GM18907 (cell line): Measurements from ENCODE around the gene DPP9.
"Not testable (repeated sequence)": the region's sequence is repeated elsewhere in the genome, so short reads cannot be mapped to it uniquely, and the experiment has no call there.

Experiments
- ATAC-seq: cut with Tn5 transposase; IDR thresholded peaks from one replicate; pipeline ENCODE4 v1.9.1; 2021; ENCODE audit warnings: mild to moderate bottlenecking, moderate library complexity; ENCODE audit not compliant: unreplicated experiment

The DPP9 gene

GRCh38 chr19:4691373-4691772, 32.3 kb downstream of the DPP9 start:
- no peak for ATAC-seq

- no peak for ATAC-seq
Measured at GRCh38 chr19:4690361-4690760, 33.3 kb downstream of the DPP9 start.

GRCh38 chr19:4689403-4689802, 34.2 kb downstream of the DPP9 start:
- no peak for ATAC-seq

DNA sequence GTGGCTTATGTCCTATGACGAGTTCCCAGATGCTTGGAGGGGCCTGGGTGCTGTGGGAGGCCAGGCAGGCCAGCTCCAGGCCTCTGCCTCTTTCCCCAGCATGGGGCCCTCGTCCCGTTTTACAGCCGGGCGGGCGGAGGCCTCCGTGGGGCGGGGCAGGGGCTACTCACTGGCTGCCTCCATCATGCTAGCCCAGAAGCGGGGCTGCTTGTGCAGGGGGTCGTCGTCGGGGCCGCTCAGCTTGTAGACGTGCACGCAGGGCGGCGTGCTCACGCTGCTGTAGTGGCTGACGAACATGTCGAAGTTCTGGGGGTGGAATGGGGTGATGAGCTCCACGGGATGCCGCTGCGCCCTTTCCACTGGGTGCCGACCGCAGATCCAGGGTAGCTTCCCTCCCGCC, 35.1 kb downstream of the DPP9 start:
- no peak for ATAC-seq

GRCh38 chr19:4687396-4687795, 36.2 kb downstream of the DPP9 start:
- ATAC-seq = no peak

GRCh38 chr19:4686700-4687099, 36.9 kb downstream of the DPP9 start:
- no peak for ATAC-seq

GRCh38 chr19:4684312-4685095, 39.1 kb downstream of the DPP9 start:
- no peak for ATAC-seq

GRCh38 chr19:4682417-4683200, 41.0 kb downstream of the DPP9 start:
- ATAC-seq = no peak

DNA sequence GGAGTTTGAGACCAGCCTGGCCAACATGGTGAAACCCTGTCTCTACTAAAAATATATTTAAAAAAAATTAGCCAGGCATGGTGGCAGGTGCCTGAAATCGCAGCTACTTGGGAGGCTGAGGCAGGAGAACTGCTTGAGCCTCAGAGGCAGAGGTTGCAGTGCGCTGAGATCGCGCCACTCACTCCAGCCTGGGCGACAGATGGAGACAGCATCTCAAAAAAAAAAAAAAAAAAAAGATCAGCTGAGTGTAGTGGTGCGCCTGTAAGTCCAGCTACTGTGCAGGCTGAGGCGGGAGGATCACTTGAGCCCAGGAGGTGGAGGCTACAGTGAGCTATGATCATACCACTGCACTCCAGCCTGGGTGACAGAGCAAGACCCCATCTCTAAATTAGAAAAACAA, 43.6 kb downstream of the DPP9 start:
- ATAC-seq = not testable (repeated sequence)

DNA sequence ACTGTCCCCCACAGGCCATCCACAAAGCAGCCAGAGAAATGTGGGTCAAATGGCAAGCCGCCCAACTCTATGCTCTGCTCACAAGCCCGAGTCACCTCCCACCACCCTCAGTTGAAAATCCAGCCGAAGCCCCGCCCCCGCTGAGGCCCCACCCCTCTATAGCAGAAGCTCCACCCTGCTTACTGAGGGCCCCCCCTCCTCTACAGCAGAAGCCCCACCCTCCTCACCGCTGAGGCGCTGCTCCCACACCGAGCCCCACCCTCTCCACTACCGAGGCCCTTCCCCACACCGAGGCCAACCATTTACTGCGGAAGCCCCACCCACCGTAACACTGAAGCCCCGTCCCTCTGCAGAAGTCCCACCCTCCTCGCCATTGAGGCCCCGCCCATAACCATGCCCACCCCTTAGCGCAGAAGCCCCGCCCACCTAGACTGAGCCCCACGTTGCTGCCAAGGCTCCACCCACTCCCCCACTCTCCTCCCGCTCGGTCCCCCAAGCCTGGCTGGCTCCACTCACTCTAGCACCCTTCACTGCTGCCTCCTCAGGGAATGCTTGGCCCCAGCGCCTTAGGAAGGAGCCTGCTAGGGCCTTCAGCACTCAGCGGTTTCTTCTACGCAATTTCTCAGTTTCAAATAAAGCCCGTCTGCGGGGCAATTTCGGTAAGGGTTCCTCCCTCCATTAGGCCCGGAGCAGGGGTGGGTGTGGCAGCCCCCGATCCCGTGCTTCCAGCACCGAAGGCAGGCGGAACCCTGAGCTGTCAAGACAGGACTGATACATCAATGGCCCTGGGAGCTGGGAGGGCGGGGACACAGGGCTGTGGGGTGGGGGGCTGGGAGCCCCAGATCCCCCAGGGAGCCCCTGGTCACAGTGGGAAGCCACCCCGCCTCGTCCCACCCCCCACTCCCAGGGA, 44.5 kb downstream of the DPP9 start:
- no peak for ATAC-seq

DNA sequence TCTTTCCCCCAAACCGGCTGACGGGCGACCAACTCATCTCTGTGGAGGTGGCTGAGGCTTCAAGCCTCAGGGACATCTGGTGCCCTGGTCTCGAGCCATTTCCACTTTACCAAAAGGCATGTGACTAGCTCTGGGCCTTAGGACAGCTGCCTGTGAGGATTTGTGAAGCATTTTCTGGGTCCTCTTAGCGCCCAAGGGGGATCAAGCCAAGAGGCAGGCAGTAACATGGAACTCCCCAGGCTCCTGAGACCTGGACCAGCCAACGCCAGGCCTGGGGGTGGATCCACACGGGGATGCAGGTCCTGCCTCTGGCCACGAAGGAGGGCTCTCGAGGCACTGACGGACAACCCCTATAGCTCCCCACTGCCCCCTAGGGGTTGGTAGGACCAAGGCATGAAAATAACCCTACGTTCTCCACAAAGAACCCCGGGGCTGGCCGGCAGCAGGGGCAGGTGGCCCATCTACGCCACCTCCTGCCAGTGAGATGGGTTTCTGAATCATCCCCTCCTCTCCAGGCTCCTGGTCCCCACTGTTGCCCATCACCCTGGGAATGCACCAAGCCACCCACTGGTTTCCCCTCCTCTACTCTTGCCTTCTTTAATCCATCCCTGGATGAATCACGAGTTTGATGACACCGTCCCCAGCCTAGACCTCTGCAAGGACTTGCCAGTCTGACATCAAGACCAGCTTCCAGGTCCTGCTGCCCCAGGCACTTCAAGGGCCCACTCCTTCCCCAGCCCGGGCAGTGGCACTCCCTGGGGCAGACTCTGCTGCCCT, 46.5 kb downstream of the DPP9 start:
- no peak for ATAC-seq

- ATAC-seq = no peak
Measured at GRCh38 chr19:4675346-4675745, 48.3 kb downstream of the DPP9 start.

GRCh38 chr19:4673726-4674125, 49.9 kb downstream of the DPP9 start:
- no peak for ATAC-seq

GRCh38 chr19:4673216-4673615, 50.4 kb downstream of the DPP9 start:
- ATAC-seq = no peak

GRCh38 chr19:4671185-4671851, 52.3 kb downstream of the DPP9 start:
- ATAC-seq = no peak

DNA sequence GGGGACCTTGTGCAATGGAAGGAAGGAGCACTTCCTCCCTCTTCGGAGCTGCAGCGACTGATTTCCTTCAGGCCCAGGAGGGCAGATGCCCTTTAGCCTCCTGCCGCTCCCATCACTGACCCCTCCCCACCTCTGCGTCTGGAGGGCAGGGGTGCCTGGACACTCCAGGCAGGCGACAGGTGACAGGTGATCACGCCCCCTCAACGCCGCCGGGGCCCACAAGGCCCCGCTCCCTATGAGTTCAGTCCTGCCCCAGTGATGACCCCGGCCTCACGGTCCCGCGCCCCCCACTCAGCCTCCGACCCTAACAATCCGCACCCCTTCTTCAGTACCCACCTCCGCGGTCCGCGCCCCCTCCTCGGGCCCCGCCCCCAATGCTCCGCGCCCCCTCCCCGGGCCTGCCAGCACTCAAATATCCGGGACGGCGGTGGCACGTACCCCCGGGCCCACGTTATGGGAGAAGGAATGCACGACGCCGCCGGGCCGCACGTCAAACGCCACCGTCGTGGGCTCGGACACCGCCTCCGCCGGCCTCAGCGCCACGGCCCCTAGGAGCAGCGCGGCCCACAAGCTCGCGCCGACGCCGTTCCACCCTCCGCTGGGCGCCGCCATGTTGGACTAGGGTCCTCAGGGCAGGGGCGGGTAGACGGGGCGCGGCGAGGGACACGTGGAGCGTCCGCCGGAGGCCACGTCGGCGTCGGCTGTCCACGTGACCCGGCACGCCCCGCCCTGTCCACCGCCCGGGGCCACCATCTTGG, 53.7 kb downstream of the DPP9 start, which contains the start of gene MYDGF:
MYDGF (minus strand) TSS at position 620 of the 758 bp plus-strand sequence; CDS start at position 612, 8 bp downstream.
- ATAC-seq = peak; percentile 84

- ATAC-seq = no peak
Measured at GRCh38 chr19:4664642-4665041, 59.0 kb downstream of the DPP9 start.

GRCh38 chr19:4662812-4663211, 60.8 kb downstream of the DPP9 start:
- ATAC-seq = no peak
